GM18520 (cell line): ENCODE measurements around the gene ATP10A.
"Not testable (repeated sequence)": the region's sequence is repeated elsewhere in the genome, so short reads cannot be mapped to it uniquely, and the experiment has no call there.

Experiments
- ATAC-seq: cut with Tn5 transposase; IDR thresholded peaks from one replicate; pipeline ENCODE4 v1.9.1; 2021; ENCODE audit not compliant: unreplicated experiment

ATP10A gene

DNA sequence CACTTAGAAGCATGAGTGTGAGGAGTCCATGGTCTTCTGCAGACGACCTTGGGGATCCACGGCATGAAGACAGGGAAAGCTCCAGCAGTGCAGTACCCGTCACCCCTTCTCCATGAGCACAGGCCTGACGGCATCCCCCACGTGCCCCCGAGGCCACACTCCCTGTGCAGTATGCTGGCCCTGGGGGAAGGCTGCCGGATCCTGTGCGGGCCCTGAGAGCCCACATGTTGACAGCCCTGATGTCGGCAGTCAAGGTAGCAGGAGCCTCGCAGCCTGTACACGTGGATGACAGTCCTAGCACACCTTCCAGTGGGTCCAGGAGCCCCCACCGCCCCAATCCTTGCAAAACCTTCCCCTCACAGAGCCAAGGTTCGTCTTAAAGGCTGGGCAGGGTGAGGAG is 195.3 kb downstream of the ATP10A start:
- no peak for ATAC-seq

DNA sequence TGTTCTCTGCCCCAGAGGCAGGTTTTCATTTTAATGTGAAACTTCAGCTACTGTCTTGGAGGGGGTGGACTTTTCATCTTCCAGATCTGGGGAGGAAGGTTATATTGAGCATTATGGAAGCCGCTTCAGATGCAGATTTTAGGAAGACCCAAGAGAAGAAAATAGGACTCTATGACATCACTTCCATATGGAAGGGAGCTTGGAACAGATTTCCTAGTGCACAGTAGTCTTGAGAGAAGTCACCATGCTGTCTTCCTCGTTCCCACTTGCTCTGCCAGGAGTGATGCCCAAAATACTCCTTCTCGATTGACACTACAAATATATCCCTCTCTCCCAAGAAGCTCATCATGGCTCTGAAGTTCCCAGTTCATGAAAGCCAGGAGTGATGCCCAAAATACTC is 197.2 kb downstream of the ATP10A start:
- ATAC-seq = no peak

DNA sequence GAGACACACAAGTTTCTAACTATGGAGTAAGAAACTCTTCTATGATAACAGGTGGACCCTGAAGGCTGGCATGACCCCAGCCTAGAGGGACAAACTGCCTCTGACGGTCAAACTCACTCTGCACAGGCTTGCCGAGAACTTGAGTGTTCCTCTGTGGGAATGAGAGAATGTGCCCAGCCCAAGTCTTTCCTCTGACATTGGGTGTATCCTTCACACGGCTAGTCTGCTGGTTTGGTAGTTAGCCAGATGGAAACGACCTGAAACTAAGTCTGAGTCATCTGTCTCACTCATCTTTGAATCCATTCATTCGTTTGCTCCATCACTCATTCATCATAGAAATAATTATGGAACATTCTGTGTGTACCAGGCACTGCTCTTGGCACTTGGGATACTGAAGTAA is 198.4 kb downstream of the ATP10A start:
- no peak for ATAC-seq

DNA sequence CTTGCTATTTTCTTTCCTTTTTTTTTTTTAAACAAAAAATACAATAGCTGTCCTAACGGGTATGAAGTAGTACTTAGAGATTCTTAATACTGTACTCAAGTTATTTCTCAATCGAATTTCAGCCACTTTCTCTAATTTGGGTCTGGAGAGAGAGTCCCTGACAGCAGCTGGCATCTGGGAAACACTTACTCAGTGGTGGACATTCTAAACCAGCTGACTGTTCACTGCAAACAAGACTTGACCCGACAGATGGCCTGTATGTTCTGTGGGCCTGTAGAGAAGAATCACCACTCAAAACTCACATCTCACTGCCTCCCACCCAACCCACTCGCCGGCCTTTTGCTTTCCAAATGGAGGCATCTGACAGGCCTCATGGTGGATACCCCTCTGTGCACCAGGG is 199.6 kb downstream of the ATP10A start:
- ATAC-seq = no peak

DNA sequence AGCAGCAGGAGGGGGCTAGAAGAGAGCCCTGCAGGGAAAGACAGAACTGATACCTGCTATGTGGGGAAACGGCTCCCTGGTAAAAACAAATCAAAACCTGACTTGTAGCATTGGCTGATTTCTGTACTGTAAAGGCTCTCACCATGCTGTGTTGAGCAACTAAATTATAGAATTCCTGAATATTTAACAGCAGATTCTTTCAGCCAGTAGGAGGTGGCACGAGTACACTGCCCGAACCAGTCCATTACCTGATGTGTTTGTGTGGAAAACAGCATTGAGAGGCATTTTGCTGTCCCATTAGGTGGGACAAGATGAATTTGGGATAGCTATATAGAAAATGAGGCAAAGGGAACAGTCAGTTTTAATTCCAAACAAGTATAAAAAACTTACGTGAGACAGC is 201.2 kb downstream of the ATP10A start:
- ATAC-seq = no peak

DNA sequence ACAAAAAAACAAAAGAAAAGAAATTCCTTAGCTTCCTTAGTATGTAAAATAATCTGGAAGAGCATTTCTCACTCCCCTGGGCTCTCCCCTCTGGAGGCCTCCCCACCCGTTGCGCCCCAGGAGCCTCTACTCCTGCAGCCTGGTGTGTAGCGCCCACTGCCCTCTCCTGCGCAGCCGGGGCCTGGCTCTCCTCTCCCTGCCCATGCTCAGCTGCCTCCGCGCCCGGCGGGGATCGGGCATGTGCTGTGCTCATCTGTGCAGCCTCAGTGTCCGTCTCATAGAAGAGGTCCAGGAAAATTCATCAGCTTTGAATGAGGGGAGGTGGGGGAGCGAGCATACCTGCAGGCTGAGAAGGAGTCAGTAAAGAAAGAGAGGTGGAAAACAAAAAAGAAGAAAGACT is 203.9 kb downstream of the ATP10A start:
- ATAC-seq = no peak

DNA sequence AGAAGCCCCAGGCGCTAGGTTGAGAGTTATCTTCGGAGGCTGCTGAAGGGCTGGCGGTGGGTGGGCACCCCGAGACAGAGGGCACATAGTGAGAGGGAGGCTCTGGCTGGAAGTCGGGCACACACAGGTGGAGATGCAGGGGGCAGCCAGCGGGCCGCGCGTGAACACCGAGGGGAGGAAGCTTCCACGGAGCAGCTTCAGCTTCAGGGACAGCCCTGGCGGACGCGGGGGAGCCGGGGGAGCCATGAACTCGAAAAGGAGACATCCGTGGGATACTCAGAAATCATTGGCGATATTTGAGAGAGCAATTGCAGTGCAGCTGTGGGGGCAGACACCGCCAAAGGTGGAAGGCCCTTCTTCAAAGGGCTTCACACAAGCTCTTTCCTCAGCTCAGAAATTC is 204.6 kb downstream of the ATP10A start:
- ATAC-seq = no peak

DNA sequence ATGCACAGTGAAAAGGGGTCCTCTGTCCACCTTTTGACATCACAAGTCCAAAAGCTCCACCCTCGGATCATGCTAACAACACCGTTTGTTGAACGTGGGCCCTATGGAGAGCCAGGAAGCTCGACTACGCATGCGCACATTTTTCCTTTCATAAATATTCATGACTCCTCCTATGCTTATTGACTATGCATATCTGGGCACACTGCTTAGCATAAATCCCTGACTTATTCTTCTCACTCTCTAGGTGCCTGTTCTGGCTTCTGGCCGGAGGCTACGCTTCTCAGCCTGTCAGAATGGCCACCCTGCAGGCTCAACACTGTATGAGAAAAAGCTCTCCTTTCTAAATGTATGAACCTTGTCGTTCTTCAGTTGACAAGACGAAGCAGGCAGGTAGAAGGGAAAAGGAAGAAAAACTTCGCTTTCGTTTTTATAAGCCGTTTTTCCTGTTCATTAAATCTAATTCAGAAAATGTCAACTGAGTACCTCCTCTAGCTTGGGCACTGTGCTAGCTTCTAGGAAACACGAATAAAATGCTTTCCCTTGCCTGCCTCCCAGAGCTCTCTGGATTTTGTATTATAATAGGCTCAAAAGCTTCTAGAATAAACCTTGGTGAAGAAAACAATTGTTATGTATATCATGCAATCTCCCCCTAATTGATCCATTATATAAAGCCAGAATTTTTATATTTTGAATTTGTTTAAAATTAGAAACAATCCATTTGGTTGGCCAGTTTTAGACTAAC is 207.7 kb downstream of the ATP10A start:
- no peak for ATAC-seq

DNA sequence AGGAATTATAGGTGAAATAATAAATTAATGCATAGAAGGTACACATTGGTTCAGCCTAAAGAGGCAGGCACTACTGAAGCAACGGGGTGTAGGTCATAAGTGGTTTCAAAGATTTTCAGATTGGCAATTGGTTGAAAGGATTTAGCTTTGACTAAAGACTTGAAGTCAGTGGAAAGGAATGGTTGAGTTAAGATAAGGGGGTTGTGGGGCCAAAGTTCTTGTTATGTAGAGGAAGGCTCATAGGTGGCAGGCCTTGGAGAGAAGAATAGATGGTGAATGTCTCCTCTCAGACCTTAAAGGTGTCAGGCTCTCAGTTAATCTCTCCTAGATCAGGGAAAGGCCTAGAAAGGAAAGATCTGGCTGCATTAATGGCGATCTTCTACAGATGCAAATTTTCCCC is 209.8 kb downstream of the ATP10A start:
- no peak for ATAC-seq

DNA sequence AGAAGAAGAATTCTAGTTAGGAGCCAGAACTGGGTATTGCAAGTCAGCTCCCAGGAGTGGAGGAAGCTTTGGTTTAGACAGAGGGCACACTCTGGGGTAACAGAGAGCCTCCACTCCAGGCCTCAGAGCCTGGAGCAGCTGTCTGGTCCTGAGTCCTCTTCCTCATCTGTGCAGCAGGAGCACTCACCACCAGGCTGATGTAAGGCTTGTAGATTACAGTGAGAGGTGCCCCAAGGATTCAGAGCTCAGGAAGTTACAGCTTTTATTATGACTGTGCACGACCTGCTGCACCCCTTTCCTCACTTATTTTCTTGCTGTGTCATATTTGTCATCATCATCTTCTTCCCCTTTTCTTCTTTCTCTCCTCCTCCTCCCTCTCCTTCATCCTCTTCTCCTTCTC is 210.4 kb downstream of the ATP10A start:
- no peak for ATAC-seq

DNA sequence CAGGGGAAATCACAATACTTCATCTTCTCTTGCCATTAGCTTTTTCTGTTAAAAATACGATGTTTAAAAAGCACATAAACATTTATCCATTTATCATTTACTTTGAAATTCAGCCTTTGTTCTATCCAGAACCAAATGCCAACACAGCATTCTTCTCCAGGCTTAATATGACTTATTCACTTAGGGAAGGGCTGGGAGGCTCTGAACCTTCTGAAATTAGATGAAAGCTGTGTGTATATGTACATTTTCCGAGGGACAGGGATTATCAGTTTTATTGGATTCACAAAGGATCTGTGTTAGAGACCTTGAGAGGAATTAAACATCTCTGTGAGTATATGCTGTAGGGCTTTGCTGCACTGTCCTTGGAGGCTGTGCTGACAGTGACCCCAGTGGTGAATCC is 213.7 kb downstream of the ATP10A start:
- ATAC-seq = no peak

DNA sequence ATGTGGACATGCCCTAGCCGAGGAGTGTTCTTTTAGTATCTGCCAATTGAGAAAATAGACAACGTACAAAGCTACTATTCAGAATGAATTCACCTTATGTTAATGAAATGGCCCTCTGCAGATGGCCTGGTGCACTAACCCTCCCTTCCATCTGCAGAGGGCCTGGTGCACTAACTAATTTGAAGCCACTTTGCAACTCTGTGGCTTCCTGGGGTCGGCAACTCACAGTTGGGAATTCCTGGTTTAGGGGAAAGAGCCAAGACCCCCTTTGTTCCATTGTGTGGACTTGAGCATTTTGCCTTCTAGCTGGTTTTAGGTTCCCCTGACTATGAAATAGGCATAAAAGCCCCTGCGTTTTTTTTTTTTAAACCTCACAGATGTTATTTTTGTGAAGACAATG is 220.0 kb downstream of the ATP10A start:
- ATAC-seq = no peak

DNA sequence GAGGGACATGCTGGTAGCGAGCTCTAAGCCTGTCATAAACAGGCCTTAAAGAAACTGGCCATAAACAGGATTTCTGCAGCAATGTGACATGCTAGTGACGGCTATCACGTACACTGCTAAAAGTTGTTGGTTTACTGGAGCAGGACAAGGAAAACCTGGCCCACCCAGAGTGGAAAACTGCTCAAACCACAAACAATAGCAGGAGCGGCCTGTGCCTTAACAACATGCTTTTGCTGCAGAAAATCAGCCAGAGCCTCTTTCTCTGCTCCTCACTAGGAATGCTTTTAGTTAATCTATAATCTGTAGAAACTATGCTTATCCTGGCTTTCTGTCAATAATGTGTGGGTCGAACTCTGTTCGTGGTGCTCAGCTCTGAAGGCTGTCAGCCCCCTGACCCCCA is 221.4 kb downstream of the ATP10A start:
- no peak for ATAC-seq

DNA sequence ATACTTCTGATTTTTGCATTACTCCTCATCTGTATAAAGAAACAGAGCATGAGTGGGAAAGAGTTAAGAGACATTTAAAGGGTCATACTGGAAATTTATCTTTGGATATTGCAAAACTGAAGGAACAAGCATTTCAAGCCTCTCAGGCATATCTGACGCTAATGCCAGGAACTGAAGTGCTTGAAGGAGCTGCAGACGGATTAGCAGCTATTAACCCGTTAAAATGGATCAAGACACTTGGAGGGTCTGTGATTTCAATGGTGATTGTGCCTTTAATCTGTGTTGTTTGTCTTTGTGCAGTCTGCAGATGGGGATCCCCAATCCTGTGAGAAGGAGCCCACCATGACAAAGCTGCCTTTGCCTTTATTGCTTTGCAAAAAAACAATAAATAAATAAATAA is 221.8 kb downstream of the ATP10A start:
- ATAC-seq = no peak

DNA sequence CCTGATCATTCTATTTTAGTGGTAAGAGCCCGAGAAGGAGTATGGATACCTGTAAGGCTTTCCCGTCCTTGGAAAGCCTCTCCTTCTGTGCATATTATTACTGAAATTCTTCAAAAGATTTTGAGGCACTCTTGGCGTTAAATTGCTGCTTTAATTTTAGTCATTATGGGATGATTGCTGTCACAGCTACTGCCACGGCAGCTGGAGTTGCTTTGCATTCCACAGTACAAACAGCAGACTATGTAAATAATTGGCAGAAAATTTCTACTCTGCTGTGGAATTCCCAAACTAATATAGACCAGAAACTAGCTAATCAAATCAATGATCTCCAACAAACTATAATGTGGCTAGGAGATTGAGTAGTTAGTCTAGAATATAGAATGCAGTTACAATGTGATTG is 222.2 kb downstream of the ATP10A start:
- not testable (repeated sequence) for ATAC-seq

DNA sequence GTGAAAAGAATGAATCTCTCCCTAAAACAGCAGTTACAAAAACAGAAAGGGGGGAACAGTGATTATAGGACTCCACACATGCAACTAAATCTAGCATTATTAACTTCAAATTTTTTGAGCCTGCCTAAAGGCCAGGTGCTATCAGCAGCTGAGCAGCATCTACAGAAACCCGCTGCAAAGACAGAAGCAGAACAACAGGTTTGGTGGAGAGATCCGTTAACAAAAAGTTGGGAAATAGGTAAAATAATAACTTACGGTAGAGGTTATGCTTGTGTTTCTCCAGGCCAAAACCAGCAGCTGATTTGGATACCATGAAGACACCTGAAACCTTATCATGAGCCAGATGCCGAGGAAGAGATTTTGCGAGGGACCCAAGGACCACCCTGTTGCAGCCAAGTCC is 222.7 kb downstream of the ATP10A start:
- ATAC-seq = no peak

DNA sequence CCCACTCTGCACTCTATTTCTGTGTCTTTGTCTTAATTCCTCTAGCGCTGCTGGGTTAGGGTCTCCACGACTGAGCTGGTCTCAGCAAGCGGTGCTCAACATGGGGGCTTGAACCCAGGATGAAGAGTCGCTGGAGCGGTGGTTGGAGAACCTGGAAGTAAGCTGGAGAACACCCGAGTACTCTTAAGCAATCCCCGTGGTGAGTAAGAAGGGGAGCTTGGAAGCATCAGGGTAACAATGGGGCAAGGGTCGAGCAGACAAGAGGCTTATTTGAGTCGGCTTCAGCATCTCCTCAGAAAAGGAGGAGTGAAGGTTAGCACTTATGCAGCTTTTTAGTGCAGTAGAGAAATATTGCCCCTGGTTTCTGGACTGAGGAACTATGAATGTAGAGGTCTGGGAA is 226.6 kb downstream of the ATP10A start:
- not testable (repeated sequence) for ATAC-seq

DNA sequence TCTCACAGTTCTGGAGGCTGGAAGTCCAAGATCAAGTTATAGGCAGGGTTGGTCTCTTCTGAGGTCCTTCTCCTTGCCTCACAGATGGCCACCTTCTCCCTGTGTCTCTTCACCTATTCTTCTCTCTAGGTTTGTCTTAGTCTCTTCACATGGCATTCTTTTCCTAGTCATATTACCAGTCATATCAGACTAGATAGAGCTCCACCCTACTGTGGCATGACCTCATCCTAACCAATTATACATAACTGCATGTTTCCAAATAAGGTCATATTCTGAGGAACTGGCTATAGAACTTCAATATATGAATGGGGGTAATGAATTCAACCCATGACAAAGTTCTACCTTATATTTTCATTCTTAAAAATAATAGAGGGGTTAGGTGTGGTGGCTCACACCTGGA is 227.9 kb downstream of the ATP10A start:
- ATAC-seq = no peak

DNA sequence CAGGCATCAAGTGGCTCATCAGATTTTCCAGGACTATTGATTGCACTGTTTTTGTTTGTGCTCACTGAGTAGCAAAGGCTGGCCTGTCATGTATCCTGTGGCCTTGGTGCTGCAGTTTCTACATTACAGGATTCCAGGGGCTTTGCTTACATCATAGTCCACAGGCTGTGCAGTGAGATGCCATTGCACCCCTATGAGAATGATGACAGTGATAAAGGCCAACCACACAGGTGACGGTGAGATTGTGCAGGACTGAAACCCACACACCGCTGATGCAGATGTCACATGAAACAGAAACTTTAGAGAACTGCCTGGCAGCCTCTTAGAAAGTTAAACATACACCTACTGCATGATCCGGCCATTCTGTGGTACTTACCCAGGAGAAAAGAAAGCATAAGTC is 229.3 kb downstream of the ATP10A start:
- no peak for ATAC-seq

DNA sequence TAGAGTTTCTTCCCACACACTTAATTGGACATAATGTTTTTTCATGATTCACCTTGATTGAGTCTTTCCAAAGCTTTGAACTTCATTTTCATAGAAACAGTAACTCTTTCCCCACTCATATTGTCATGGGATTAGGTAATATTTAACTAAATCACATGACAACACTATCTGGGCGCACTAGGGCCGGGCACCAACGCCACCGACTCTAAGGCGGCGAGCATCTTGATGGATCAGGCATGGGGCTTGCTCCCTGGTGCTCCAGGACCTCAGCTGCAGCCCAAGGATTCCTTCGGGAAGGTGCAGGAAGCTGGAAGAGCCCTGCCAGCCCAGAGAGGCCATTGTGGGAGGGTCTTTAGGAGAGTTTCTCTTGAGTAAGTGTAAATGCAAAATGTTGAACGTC is 231.2 kb downstream of the ATP10A start:
- ATAC-seq = no peak
